Endothelial cell of umbilical vein (primary cell): ENCODE data around the gene SMIM36. TPM values are rescaled to one million over a fixed set of nuclear protein-coding genes. Genes with fewer than 3 reads are reported as not detected.

Source experiments
- BruUV-seq: library from RNA; stranded (reverse); fragments of 400-500 nt; replicated peaks from 2 replicates; lab custom pipeline; 2021; lab: Mats Ljungman, UMichigan
- CTCF ChIA-PET: fragments of 300-600, 350-600 bp; sonication (Branson Sonifier 250); formaldehyde crosslinking; loops from one replicate; lab custom pipeline; 2021; ENCODE audit warnings: antibody characterized with exemption, inconsistent platforms; lab: Charles Lee
- POLR2A ChIA-PET: fragments of 300-600, 350-600 bp; sonication (Branson Sonifier 250); formaldehyde crosslinking; loops from one replicate; lab custom pipeline; 2021; ENCODE audit warnings: antibody characterized with exemption, inconsistent platforms; lab: Charles Lee
- DNase-seq: peaks from one replicate; pipeline ENCODE4 v3.0.0-alpha.2; 2011; ENCODE audit warnings: low read depth, low spot score
- FAIRE-seq: peaks from 2 replicates; lab custom pipeline; 2011; peaks lifted over from hg19 to GRCh38; lab: Jason Lieb, UNC
- H2AFZ ChIP-seq: 2 replicates; pipeline ENCODE4 v1.6.0; 2012; ENCODE audit warnings: low read depth, low read length, control low read depth, inconsistent platforms
- H3K27ac ChIP-seq: 2 replicates; pipeline ENCODE4 v1.5.1; 2011; ENCODE audit warnings: low read depth, mild to moderate bottlenecking, control low read depth, low read length, moderate library complexity; ENCODE audit not compliant: insufficient read depth
- H3K27me3 ChIP-seq, 2 experiments: 2 replicates each; pipeline versions ENCODE4 v1.6.0 to v1.6.1; 2011; ENCODE audit warnings: low read length in 2 of 2, mixed read lengths in 1 of 2; ENCODE audit not compliant: control insufficient read depth in 2 of 2, insufficient read depth in 2 of 2
- H3K36me3 ChIP-seq, 2 experiments: 2 replicates in 1 of 2; 3 replicates in 1 of 2; pipeline ENCODE4 v1.5.1; 2011; ENCODE audit warnings: low read length in 2 of 2, mild to moderate bottlenecking in 1 of 2, moderate library complexity in 1 of 2; ENCODE audit not compliant: control insufficient read depth in 2 of 2, insufficient read depth in 2 of 2; ENCODE audit errors: extremely low read depth in 1 of 2
- H3K4me1 ChIP-seq: 3 replicates; pipeline ENCODE4 v1.5.1; 2011; ENCODE audit warnings: mild to moderate bottlenecking, low read length; ENCODE audit not compliant: control insufficient read depth, insufficient read depth; ENCODE audit errors: extremely low read depth
- H3K4me2 ChIP-seq: 2 replicates; pipeline ENCODE4 v1.6.1; 2011; ENCODE audit warnings: low read length, control low read depth, mixed read lengths; ENCODE audit not compliant: insufficient read depth
- H3K4me3 ChIP-seq, 3 experiments: fragments of 200-600 bp in 1 of 3; sonication (generic), shearing (Covaris generic) in 1 of 3; replicated peaks in 1 of 3; 2 replicates each; pipeline ENCODE4 v1.5.1; 2011 to 2016; ENCODE audit warnings: control low read depth in 3 of 3, low read length in 3 of 3, mild to moderate bottlenecking in 2 of 3, inconsistent platforms in 1 of 3, low read depth in 1 of 3, moderate library complexity in 1 of 3; ENCODE audit not compliant: insufficient read depth in 1 of 3
- H3K79me2 ChIP-seq: 2 replicates; pipeline ENCODE4 v1.6.0; 2012; ENCODE audit warnings: low read length, inconsistent platforms; ENCODE audit not compliant: control insufficient read depth, insufficient read depth
- H3K9ac ChIP-seq: replicated peaks from 2 replicates; pipeline ENCODE3; 2011; ENCODE audit warnings: low read length, control low read depth; ENCODE audit not compliant: insufficient read depth; ENCODE audit errors: extremely low read depth
- H3K9me1 ChIP-seq: replicated peaks from 3 replicates; pipeline ENCODE4 v1.6.0; 2011; ENCODE audit warnings: mild to moderate bottlenecking, low read length; ENCODE audit not compliant: control insufficient read depth, insufficient read depth; ENCODE audit errors: extremely low read depth
- H3K9me3 ChIP-seq: replicated peaks from 2 replicates; pipeline ENCODE4 v1.5.1; 2012; ENCODE audit warnings: low read length, inconsistent platforms; ENCODE audit not compliant: control insufficient read depth, insufficient read depth
- H4K20me1 ChIP-seq: replicated peaks from 2 replicates; pipeline ENCODE3; 2011; ENCODE audit warnings: mild to moderate bottlenecking, low read length; ENCODE audit not compliant: control insufficient read depth, insufficient read depth; ENCODE audit errors: extremely low read depth
- EZH2 ChIP-seq: IDR thresholded peaks from 2 replicates; pipeline ENCODE4 v1.6.1; 2012; ENCODE audit warnings: borderline replicate concordance, low read depth, mild to moderate bottlenecking, moderate library complexity, low read length, inconsistent platforms; ENCODE audit not compliant: severe bottlenecking
- FOS ChIP-seq: IDR thresholded peaks from 2 replicates; pipeline ENCODE4 v1.6.1; 2011; ENCODE audit warnings: mild to moderate bottlenecking, low read length, moderate library complexity, borderline replicate concordance; ENCODE audit not compliant: insufficient read depth
- GATA2 ChIP-seq: IDR thresholded peaks from 2 replicates; pipeline ENCODE4 v1.7.0; 2011; ENCODE audit warnings: low read depth, mild to moderate bottlenecking, moderate library complexity, mixed read lengths, low read length; ENCODE audit not compliant: insufficient read length, insufficient read depth
- JUN ChIP-seq: IDR thresholded peaks from 2 replicates; pipeline ENCODE4 v1.6.1; 2011; ENCODE audit warnings: borderline replicate concordance, low read depth; ENCODE audit not compliant: insufficient read length, insufficient read depth
- MYC ChIP-seq: IDR thresholded peaks from one replicate; pipeline ENCODE4 v1.6.1; 2011; ENCODE audit warnings: mild to moderate bottlenecking, low read depth, low read length
- POLR2A ChIP-seq: IDR thresholded peaks from 2 replicates; pipeline ENCODE4 v1.6.1; 2012; ENCODE audit warnings: low read depth, mild to moderate bottlenecking, control low read depth, low read length
- POLR2AphosphoS5 ChIP-seq: IDR thresholded peaks from 2 replicates; pipeline ENCODE4 v1.6.1; 2012; ENCODE audit warnings: low read depth, mild to moderate bottlenecking, control low read depth, low read length, moderate library complexity; ENCODE audit not compliant: insufficient read depth
- dilution Hi-C: fragments of 300-500 bp; cut with MboI; formaldehyde crosslinking; loops from one replicate; pipeline ENCODE4 v1.15.0; 2019; ENCODE audit warnings: low sequenced_read_pairs; ENCODE audit not compliant: extremely low pct_ligation_motif_present
- intact Hi-C: fragments of 100-400 bp; cut with micrococcal nuclease; formaldehyde crosslinking; loops from one replicate; pipeline ENCODE4 v1.10.0; 2022
- polyA plus RNA-seq, 4 experiments: library from polyadenylated mRNA; depleted of rRNA in 3 of 4; stranded (reverse) in 3 of 4; unstranded in 1 of 4; fragments of >200 nt; gene quantifications; 2 replicates each; pipeline versions ENCODE4 v1.2.1 to v1.2.3, GENCODE V29; 2011 to 2012; ENCODE audit warnings: missing spikeins in 1 of 4
- total RNA-seq: library from RNA; stranded (reverse); gene quantifications from 2 replicates; pipeline ENCODE4 v1.2.3, GENCODE V29; 2021
- TF ChIP-seq, protein P1 (sequence below): IDR thresholded peaks from 2 replicates; pipeline ENCODE4 v1.6.1; 2011; ENCODE audit not compliant: insufficient read depth, insufficient read length
- TF ChIP-seq, protein P2 (sequence below), 2 donors: IDR thresholded peaks; 1 replicate in 1 of 2; 2 replicates in 1 of 2; pipeline ENCODE4 v1.5.1; 2011; ENCODE audit warnings: low read length in 2 of 2, mild to moderate bottlenecking in 2 of 2, moderate library complexity in 2 of 2, control low read depth in 1 of 2, inconsistent platforms in 1 of 2, low read depth in 1 of 2; ENCODE audit not compliant: insufficient read depth in 1 of 2; ENCODE audit errors: extremely low read depth in 1 of 2

SMIM36 gene
- total and polyA plus RNA-seq, 2 donors (not counting 3 experiments of a cell fraction or from before 2014, with no cell fraction given), result not detected

DNA sequence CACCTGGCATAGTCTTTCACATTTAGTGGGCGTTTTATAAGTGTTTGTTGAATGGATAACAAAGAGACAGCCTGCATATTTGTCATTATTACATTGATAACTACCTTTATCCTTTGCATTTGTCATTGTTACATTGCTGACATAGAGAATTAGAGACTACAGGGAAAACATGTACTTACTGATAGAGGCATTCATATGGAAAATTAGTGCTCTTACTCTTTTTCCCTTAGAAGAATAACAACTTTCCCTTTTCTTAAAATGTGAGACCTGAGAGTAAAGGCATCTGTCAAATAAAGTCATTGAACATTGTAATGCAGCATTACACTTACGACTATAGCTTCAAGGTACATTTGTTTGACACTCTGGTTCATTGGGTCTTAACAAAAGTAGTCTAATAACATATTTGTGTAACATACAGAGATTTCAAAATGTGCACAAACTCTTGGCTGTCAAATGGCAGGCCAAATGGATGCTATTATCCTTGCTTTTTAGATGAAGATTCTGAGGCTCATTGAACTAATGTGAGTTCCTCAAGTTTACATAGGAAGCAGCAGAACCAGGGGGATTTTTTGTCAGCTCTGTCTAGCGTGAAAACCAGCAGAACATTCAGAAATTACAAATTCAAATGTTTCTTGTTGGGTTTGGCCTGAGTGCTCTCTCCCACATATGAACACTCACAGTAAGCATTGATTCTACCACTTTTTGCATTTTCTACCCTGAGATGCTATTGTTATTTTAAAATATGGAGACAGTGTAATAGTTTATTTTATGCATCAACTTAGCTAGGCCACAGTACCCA is 28.5 kb downstream of the SMIM36 start:
- no peaks in the 10 kb centered on the region for H3K9me3 ChIP-seq
- DNase-seq, result no peak
- no peak overlapping the region for H3K4me3 ChIP-seq
- no TSS peak for BruUV-seq
- H3K4me1 ChIP-seq, result no peaks in the 10 kb centered on the region
- intact Hi-C loops, result no loop called here
- no peaks in the 10 kb centered on the region for H4K20me1 ChIP-seq
- no peak overlapping the region for H3K4me2 ChIP-seq
- no peak overlapping the region for H3K27ac ChIP-seq
- no peaks in the 10 kb centered on the region for H3K36me3 ChIP-seq
- dilution Hi-C loops, result no loop called here
- H3K9me1 ChIP-seq, result no peaks in the 10 kb centered on the region
- H3K9ac ChIP-seq, result no peak overlapping the region
- no peak for FAIRE-seq
- H3K79me2 ChIP-seq, result no peaks in the 10 kb centered on the region
- TF ChIP-seq POLR2AphosphoS5, result no peak
- TF ChIP-seq, protein P1, sequence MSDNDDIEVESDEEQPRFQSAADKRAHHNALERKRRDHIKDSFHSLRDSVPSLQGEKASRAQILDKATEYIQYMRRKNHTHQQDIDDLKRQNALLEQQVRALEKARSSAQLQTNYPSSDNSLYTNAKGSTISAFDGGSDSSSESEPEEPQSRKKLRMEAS, result no peak
- no peak for TF ChIP-seq MYC
- no peak for TF ChIP-seq JUN
- no peak for TF ChIP-seq EZH2
- TF ChIP-seq FOS, result no peak
- TF ChIP-seq GATA2, result no peak
- no peak for TF ChIP-seq POLR2A
- TF ChIP-seq, protein P2, sequence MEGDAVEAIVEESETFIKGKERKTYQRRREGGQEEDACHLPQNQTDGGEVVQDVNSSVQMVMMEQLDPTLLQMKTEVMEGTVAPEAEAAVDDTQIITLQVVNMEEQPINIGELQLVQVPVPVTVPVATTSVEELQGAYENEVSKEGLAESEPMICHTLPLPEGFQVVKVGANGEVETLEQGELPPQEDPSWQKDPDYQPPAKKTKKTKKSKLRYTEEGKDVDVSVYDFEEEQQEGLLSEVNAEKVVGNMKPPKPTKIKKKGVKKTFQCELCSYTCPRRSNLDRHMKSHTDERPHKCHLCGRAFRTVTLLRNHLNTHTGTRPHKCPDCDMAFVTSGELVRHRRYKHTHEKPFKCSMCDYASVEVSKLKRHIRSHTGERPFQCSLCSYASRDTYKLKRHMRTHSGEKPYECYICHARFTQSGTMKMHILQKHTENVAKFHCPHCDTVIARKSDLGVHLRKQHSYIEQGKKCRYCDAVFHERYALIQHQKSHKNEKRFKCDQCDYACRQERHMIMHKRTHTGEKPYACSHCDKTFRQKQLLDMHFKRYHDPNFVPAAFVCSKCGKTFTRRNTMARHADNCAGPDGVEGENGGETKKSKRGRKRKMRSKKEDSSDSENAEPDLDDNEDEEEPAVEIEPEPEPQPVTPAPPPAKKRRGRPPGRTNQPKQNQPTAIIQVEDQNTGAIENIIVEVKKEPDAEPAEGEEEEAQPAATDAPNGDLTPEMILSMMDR (IDR thresholded peaks at IDR 0.05; ENCODE audit: extremely low read depth in 1 of 2, insufficient read depth in 1 of 2, low read depth in 1 of 2, low read length in 2 of 2), result no peak
- no peaks in the 10 kb centered on the region for H3K27me3 ChIP-seq
- H2AFZ ChIP-seq, result no peak overlapping the region
- POLR2A ChIA-PET, result no interaction called here
- CTCF ChIA-PET, result interaction anchor here (1.0 kb wide), 1 partner anchor 32 kb away, joined by 3 read pairs; no protein-coding TSS in a partner anchor
